Esophagus muscularis mucosa (tissue), 4 donors: ENCODE results near the gene UNC5B. TPM values are rescaled to one million over a fixed set of nuclear protein-coding genes. Genes with fewer than 3 reads are reported as not detected.

ENCODE experiments used
- DNase-seq: peaks from one replicate; pipeline ENCODE4 v3.0.0-alpha.2; 2017; ENCODE audit errors: extremely low spot score
- H3K27ac ChIP-seq, 4 donors: fragments of 200-600 bp; sonication (generic); replicated peaks in 1 of 4; 1 replicate in 3 of 4; 2 replicates in 1 of 4; pipeline ENCODE4 v1.5.1; 2016 to 2019; ENCODE audit warnings: mild to moderate bottlenecking in 1 of 4
- H3K27me3 ChIP-seq, 4 donors: fragments of 200-600 bp; sonication (generic); one replicate each; pipeline versions ENCODE4 v1.5.1 to v1.6.0; 2016 to 2019
- H3K36me3 ChIP-seq, 4 donors: fragments of 200-600 bp; sonication (generic); one replicate each; pipeline ENCODE4 v1.5.1; 2016 to 2019
- H3K4me1 ChIP-seq, 4 donors: fragments of 200-600 bp; sonication (generic); one replicate each; pipeline ENCODE4 v1.5.1; 2016 to 2019
- H3K4me3 ChIP-seq, 4 donors: fragments of 200-600 bp; sonication (generic); 1 replicate in 2 of 4; 2 replicates in 2 of 4; pipeline ENCODE4 v1.5.1; 2016 to 2019; ENCODE audit warnings: mild to moderate bottlenecking in 4 of 4, moderate library complexity in 1 of 4
- H3K9me3 ChIP-seq, 4 donors: fragments of 200-600 bp; sonication (generic); 1 replicate in 3 of 4; 2 replicates in 1 of 4; pipeline ENCODE4 v1.5.1; 2016 to 2019
- EP300 ChIP-seq: sonication (generic); formaldehyde crosslinking; IDR thresholded peaks from one replicate; pipeline ENCODE4 v1.6.1; 2017; ENCODE audit warnings: antibody characterized with exemption
- POLR2A ChIP-seq: fragments of 450-650 bp; IDR thresholded peaks from one replicate; pipeline ENCODE4 v1.6.1; 2017; ENCODE audit warnings: antibody characterized with exemption, moderate library complexity, mild to moderate bottlenecking, low read depth
- POLR2AphosphoS5 ChIP-seq, 2 donors: sonication (generic); formaldehyde crosslinking; IDR thresholded peaks; one replicate each; pipeline ENCODE4 v1.6.1; 2017; ENCODE audit warnings: antibody characterized with exemption in 2 of 2
- WGBS: methylation state at CpG from one replicate; pipeline ENCODE4 v1.1.5; 2018; 5-methylcytosine and 5-hydroxymethylcytosine counted together
- intact Hi-C: fragments of 100-400 bp; cut with DNase I; formaldehyde crosslinking; loops from one replicate; pipeline ENCODE4 v1.15.1; 2023
- total RNA-seq, 4 donors: library from RNA; depleted of rRNA; stranded (reverse); fragments of >200 nt; gene quantifications; one replicate each; pipeline versions ENCODE4 v1.1.0 to v1.2.1, GENCODE V29; 2016
- TF ChIP-seq, protein P1 (sequence below), 3 experiments: fragments of 200-600 bp in 2 of 3; fragments of 450-650 bp in 1 of 3; sonication (generic) in 2 of 3; IDR thresholded peaks; one replicate each; pipeline ENCODE4 v1.5.1; 2017 to 2019; ENCODE audit warnings: antibody characterized with exemption in 3 of 3, mild to moderate bottlenecking in 2 of 3, moderate library complexity in 1 of 3

Gene UNC5B
- total RNA-seq, 4 donors from 2014 or later = 2.1 to 3.7 (median 2.8) TPM

DNA sequence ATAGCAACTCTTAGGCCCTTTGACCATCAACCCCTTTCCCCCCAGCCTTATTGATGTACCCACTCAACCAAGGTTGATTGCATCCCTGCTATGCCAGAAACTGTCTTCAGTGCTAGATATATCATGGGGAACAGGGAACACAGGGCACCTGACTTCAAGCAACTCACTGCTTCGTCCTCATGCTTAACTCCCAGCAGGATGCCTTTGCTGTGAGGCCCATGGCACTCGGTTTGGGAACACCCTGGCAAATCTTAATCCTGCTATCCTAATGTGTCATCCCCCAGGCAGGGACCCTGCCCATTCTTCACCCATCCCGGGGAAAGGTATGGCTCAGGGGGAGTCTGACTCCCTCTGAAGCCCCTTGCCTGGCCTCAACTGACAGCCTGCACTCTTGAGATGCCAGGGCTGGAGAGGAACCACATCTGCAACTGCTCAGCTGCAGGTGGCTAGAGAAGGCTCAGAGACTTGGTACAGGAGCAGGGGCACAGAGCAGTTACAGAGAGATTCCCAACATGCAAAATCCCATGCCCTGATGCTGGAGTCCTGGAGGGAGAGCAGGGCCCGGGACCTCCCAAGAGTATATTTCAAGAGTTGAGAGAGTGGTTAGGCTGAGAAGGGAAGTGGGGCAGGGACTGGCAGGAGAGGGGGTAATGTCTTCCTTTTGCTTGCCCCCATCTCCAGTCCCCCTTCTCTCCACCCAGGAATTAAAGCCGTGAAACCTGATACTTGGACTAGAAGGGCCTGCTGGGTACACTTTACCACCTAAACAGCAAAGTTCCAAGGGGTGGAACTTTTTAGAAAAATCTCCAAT is 2.4 kb upstream of the UNC5B start:
- DNase-seq = no peak
- 48% methylated on average over 5 of the region's 5 CpGs for WGBS
- intact Hi-C loops = loop anchor here (2.0 to 5.0 kb wide), 2 partner anchors 77 to 285 kb away; no protein-coding TSS in a partner anchor

DNA sequence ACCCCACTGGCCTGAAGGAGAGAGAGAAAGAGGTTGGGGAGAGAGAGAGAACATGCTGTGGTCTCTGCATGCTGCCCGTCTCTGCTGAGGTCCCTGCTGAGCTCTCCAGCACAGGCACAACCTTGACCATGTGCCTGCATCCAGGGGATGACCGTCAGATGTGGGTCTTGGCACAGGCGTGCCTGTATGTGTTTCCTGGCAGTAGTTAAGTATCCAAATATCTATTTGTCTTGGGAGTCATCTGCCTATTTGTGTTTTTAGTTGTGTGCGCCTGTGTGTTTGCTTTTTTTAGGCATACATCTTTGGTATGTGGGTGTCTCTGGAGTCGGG is 1.9 kb upstream of the UNC5B start:
- intact Hi-C loops = no loop called here
- DNase-seq = no peak
- no peaks in the 10 kb centered on the region for H3K36me3 ChIP-seq
- 54% methylated on average over 5 of the region's 5 CpGs for WGBS
- no peak overlapping the region for H3K4me3 ChIP-seq
- no peaks in the 10 kb centered on the region for H3K9me3 ChIP-seq
- H3K27me3 ChIP-seq = peaks cover 0 to 18% (median 3%) of the 10 kb centered on the region in 4 donors
- TF ChIP-seq, protein P1, sequence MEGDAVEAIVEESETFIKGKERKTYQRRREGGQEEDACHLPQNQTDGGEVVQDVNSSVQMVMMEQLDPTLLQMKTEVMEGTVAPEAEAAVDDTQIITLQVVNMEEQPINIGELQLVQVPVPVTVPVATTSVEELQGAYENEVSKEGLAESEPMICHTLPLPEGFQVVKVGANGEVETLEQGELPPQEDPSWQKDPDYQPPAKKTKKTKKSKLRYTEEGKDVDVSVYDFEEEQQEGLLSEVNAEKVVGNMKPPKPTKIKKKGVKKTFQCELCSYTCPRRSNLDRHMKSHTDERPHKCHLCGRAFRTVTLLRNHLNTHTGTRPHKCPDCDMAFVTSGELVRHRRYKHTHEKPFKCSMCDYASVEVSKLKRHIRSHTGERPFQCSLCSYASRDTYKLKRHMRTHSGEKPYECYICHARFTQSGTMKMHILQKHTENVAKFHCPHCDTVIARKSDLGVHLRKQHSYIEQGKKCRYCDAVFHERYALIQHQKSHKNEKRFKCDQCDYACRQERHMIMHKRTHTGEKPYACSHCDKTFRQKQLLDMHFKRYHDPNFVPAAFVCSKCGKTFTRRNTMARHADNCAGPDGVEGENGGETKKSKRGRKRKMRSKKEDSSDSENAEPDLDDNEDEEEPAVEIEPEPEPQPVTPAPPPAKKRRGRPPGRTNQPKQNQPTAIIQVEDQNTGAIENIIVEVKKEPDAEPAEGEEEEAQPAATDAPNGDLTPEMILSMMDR (IDR thresholded peaks at IDR 0.05) = no peak
- no peak for TF ChIP-seq EP300
- TF ChIP-seq POLR2A = no peak
- no peak for TF ChIP-seq POLR2AphosphoS5 (IDR thresholded peaks at IDR 0.05)
- peaks cover 17 to 46% (median 36%) of the 10 kb centered on the region in 4 donors for H3K4me1 ChIP-seq
- H3K27ac ChIP-seq = no peak overlapping the region

More for the DNA sequence above, 2.4 kb upstream of the UNC5B start:
- H3K9me3 ChIP-seq = no peaks in the 10 kb centered on the region
- no peaks in the 10 kb centered on the region for H3K36me3 ChIP-seq
- H3K27me3 ChIP-seq = peaks cover 0 to 18% (median 3%) of the 10 kb centered on the region in 4 donors
- H3K4me1 ChIP-seq = peaks cover 17 to 46% (median 36%) of the 10 kb centered on the region in 4 donors
- no peak overlapping the region for H3K4me3 ChIP-seq
- no peak for TF ChIP-seq POLR2AphosphoS5 (IDR thresholded peaks at IDR 0.05)
- no peak for TF ChIP-seq POLR2A
- TF ChIP-seq, protein P1 (IDR thresholded peaks at IDR 0.05) = no peak
- no peak for TF ChIP-seq EP300
- H3K27ac ChIP-seq = no peak overlapping the region

DNA sequence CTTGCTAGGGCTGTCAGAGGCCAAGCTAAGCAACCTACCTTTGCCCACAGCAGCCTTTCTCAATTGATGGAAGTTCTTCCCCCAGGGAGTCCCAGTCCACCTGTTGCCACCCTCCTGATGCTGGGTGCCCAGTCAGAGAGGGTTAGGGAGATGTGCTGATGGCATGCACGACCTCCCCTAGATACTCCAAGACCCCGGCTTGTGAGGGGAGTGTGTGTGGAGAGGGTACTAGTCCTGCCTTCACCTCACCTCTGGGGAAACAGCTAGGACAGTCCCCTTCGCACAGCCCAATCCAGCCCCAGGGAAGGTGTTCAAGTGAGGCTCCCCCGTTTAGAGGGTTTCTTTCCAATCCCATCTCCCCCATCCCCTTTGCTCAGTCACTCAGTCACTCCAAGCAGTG is 1.3 kb upstream of the UNC5B start:
- TF ChIP-seq EP300 = no peak
- TF ChIP-seq POLR2AphosphoS5 (IDR thresholded peaks at IDR 0.05) = no peak
- TF ChIP-seq, protein P1 (IDR thresholded peaks at IDR 0.05) = no peak
- TF ChIP-seq POLR2A = no peak
- no peaks in the 10 kb centered on the region for H3K9me3 ChIP-seq
- DNase-seq = no peak

GRCh38 chr10:71211775-71212317 is 524 bp upstream of the UNC5B start:
- Histone ChIP-seq H3K27me3 (peaks cover 0 to 18% (median 3%) of the 10 kb centered on the region in 4 donors), H3K9me3 (no peaks in the 10 kb centered on the region), H3K36me3 (no peaks in the 10 kb centered on the region), H3K4me3 (peak overlapping the region; percentile 72 to 81 (median 74)), H3K4me1 (peaks cover 28 to 56% (median 42%) of the 10 kb centered on the region in 4 donors), H3K27ac (peak overlapping the region; percentile 80 to 86 (median 86))
- no peak for DNase-seq
- 15% methylated on average over 2 of the region's 7 CpGs for whole genome bisulfite sequencing
- TF ChIP-seq EP300 = no peak
- no peak for TF ChIP-seq POLR2A
- TF ChIP-seq, protein P1 (IDR thresholded peaks at IDR 0.05) = no peak
- TF ChIP-seq POLR2AphosphoS5 (IDR thresholded peaks at IDR 0.05) = no peak
- intact Hi-C loops = no loop called here

More for the DNA sequence above, 1.3 kb upstream of the UNC5B start:
- 78% methylated on average over 4 of the region's 4 CpGs for WGBS
- Histone ChIP-seq H3K36me3 (no peaks in the 10 kb centered on the region), H3K4me1 (peaks cover 20 to 48% (median 36%) of the 10 kb centered on the region in 4 donors), H3K27me3 (peaks cover 0 to 18% (median 3%) of the 10 kb centered on the region in 4 donors), H3K4me3 (no peak overlapping the region), H3K27ac (no peak overlapping the region)
- intact Hi-C loops = no loop called here
